ENCODE results near the gene OVCH1.
A peak's percentile ranks its signal among the peaks of the same experiment; 100 is the strongest.

DNA sequence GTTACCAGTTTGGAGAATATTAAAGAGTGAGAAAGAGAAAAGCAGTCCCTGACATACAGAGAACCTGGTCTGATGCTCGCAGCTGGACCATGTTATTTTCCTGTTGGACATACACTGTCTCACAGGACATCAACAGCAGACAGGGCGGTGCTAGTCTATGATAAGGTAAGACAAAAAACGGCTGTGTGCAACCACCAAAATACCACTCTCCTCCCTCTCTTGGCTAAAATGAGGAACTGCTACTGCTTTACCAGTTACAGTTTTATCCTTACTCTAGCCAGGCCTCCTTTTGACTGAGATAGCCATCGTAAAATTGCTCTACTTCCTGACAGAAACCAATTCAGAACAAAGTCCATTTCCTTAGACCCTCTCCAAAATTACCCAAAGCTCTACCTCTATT is 69.5 kb downstream of the OVCH1 start:
- TF ChIP-seq CTCF (IDR thresholded peaks at IDR 0.05; ENCODE audit: low read depth, low read length) (peak; percentile 43), EZH2phosphoT487 (IDR thresholded peaks at IDR 0.05; ENCODE audit: low read depth) (no peak)
